Measurements from ENCODE around the gene MROH2B. TPM values are rescaled to one million over a fixed set of nuclear protein-coding genes. Genes with fewer than 3 reads are reported as not detected.

MROH2B gene
- under 1 TPM in 2 of 4 donors, not detected in 2; 0.33 to 0.36 TPM for total RNA-seq
- polyA plus RNA-seq: under 1 TPM in 1 of 3 donors, not detected in 2; 0.07 TPM

GRCh38 chr5:41071242-41071641, at the start of gene MROH2B:
TSS of gene MROH2B (minus strand) at chr5:41071342. CDS start at chr5:41070852, 490 bp downstream.
- H3K4me3 ChIP-seq: no peak within 1 kb of the TSS
- no peak within 1 kb of the TSS for H3K27ac ChIP-seq
- intact Hi-C loops (cut with DNase I): no loop called here
- no peak for TF ChIP-seq EP300 (IDR thresholded peaks at IDR 0.05)
- TF ChIP-seq, protein P1, sequence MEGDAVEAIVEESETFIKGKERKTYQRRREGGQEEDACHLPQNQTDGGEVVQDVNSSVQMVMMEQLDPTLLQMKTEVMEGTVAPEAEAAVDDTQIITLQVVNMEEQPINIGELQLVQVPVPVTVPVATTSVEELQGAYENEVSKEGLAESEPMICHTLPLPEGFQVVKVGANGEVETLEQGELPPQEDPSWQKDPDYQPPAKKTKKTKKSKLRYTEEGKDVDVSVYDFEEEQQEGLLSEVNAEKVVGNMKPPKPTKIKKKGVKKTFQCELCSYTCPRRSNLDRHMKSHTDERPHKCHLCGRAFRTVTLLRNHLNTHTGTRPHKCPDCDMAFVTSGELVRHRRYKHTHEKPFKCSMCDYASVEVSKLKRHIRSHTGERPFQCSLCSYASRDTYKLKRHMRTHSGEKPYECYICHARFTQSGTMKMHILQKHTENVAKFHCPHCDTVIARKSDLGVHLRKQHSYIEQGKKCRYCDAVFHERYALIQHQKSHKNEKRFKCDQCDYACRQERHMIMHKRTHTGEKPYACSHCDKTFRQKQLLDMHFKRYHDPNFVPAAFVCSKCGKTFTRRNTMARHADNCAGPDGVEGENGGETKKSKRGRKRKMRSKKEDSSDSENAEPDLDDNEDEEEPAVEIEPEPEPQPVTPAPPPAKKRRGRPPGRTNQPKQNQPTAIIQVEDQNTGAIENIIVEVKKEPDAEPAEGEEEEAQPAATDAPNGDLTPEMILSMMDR (IDR thresholded peaks at IDR 0.05): no peak
- TF ChIP-seq POLR2A (IDR thresholded peaks at IDR 0.05): no peak
- no peak for TF ChIP-seq POLR2AphosphoS5 (IDR thresholded peaks at IDR 0.05)
- H3K27me3 ChIP-seq: no peaks in the 10 kb centered on the region
- H3K9me3 ChIP-seq: no peaks in the 10 kb centered on the region
- peaks cover 0 to 6% (median 0%) of the 10 kb centered on the region in 4 donors for H3K4me1 ChIP-seq
- no peak for DNase-seq
- H3K36me3 ChIP-seq: no peaks in the 10 kb centered on the region
- 84 to 95% methylated on average over 1 of the region's 1 CpG for WGBS, 2 donors

- H3K36me3 ChIP-seq: no peaks in the 10 kb centered on the region
- no peaks in the 10 kb centered on the region for H3K9me3 ChIP-seq
- TF ChIP-seq POLR2A (IDR thresholded peaks at IDR 0.05) (no peak), EP300 (IDR thresholded peaks at IDR 0.05) (no peak), POLR2AphosphoS5 (IDR thresholded peaks at IDR 0.05) (no peak)
- TF ChIP-seq, protein P1 (IDR thresholded peaks at IDR 0.05): no peak
- intact Hi-C loops (cut with DNase I): no loop called here
- no peak overlapping the region for H3K4me3 ChIP-seq
- DNase-seq: no peak
- H3K27ac ChIP-seq: no peak overlapping the region
- no peaks in the 10 kb centered on the region for H3K4me1 ChIP-seq
- no peaks in the 10 kb centered on the region for H3K27me3 ChIP-seq
- 94 to 95% methylated on average over 8 of the region's 8 CpGs for WGBS, 2 donors
These were observed 49.5 kb upstream of the MROH2B start for GRCh38 chr5:41120600-41120999.

DNA sequence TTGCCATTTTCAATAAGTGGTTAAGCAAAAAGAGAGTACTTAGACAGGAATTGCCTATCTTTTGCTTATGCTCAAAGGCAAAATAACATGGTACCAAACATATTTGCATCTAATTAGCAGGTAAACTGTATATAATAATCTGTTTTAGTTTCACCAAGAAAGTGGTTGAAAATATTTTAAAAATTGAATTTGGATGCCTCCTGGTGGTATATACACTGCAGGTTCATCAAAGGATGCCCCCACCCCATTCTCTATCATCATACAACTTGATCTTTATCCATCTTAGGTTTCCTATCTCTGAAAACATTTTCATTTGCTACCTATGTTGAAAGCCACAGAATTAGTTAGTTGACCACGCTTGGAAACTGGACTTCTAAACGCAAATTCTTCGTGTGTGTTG, 47.0 kb upstream of the MROH2B start:
- H3K9me3 ChIP-seq: no peaks in the 10 kb centered on the region
- H3K4me3 ChIP-seq: no peak overlapping the region
- H3K4me1 ChIP-seq: peaks cover 0 to under 1% (median 0%) of the 10 kb centered on the region in 4 donors
- 94 to 96% methylated on average over 3 of the region's 3 CpGs for WGBS, 2 donors
- no peak overlapping the region for H3K27ac ChIP-seq
- TF ChIP-seq POLR2AphosphoS5 (IDR thresholded peaks at IDR 0.05): no peak
- intact Hi-C loops (cut with DNase I): no loop called here
- H3K27me3 ChIP-seq: no peaks in the 10 kb centered on the region
- no peak for DNase-seq
- H3K36me3 ChIP-seq: no peaks in the 10 kb centered on the region

GRCh38 chr5:41115281-41115680, 44.1 kb upstream of the MROH2B start:
- Histone ChIP-seq H3K4me1 (peaks cover 0 to 8% (median 3%) of the 10 kb centered on the region in 4 donors), H3K4me3 (no peak overlapping the region), H3K27ac (no peak overlapping the region), H3K9me3 (no peaks in the 10 kb centered on the region), H3K27me3 (no peaks in the 10 kb centered on the region), H3K36me3 (no peaks in the 10 kb centered on the region)
- WGBS, 2 donors: 78 to 88% methylated on average over 2 of the region's 2 CpGs
- TF ChIP-seq POLR2AphosphoS5 (IDR thresholded peaks at IDR 0.05): no peak
- no peak for TF ChIP-seq EP300 (IDR thresholded peaks at IDR 0.05)
- TF ChIP-seq, protein P1 (IDR thresholded peaks at IDR 0.05): no peak
- no peak for TF ChIP-seq POLR2A (IDR thresholded peaks at IDR 0.05)
- DNase-seq: no peak
- intact Hi-C loops (cut with DNase I): no loop called here

- TF ChIP-seq POLR2AphosphoS5 (IDR thresholded peaks at IDR 0.05) (peak; percentile 36 to 57 (median 46)), POLR2A (IDR thresholded peaks at IDR 0.05) (no peak), EP300 (IDR thresholded peaks at IDR 0.05) (peak in 1 of 4 donors; percentile 21)
- TF ChIP-seq, protein P1 (IDR thresholded peaks at IDR 0.05): no peak
- 84 to 90% methylated on average over 2 of the region's 2 CpGs for WGBS, 2 donors
- Histone ChIP-seq H3K36me3 (no peaks in the 10 kb centered on the region), H3K27me3 (no peaks in the 10 kb centered on the region), H3K9me3 (peaks cover 0 to 4% (median 0%) of the 10 kb centered on the region in 4 donors), H3K4me3 (no peak overlapping the region), H3K4me1 (peaks cover 0 to 8% (median 3%) of the 10 kb centered on the region in 4 donors), H3K27ac (peak overlapping the region in 2 of 4 donors; percentile 13 to 24)
- intact Hi-C loops (cut with DNase I): no loop called here
- peak; percentile 63 for DNase-seq
These were observed 41.6 kb upstream of the MROH2B start for GRCh38 chr5:41112486-41113455.

Measured in sigmoid colon (tissue), 7 donors.